ENCODE measurements around the gene TMEM14C. TPM values are rescaled to one million over a fixed set of nuclear protein-coding genes. Genes with fewer than 3 reads are reported as not detected.

Gene TMEM14C
- total and polyA plus RNA-seq, 2 experiments from 2014 or later = 123 to 232 TPM

DNA sequence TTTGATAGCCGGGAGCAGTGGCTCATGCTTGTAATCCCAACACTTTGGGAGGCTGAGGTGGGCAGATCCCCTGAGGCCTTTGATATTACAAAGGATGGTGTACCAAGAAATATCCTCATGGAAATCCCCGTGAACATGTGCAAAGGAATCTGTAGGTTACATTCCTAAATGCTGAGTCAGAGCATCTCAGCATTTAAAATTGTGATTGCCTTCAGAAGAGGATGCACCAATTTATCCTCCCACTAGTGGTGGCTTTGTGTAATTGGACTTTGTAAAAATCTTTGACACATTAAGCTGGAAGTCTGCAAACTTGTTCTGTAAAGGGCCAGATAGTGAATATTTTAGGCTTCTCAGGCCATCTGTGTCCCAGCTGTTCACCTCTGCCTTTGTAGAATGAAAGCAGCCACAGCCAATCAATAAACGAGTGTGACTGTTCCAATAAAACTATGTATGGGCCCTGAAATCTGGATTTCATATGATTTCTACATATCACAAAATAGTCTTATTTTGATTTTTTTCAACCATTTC lies 36.5 kb downstream of the TMEM14C start:
- H3K27me3 ChIP-seq (ENCODE audit: insufficient read depth) = no peaks in the 10 kb centered on the region
- H3K9me2 ChIP-seq (ENCODE audit: insufficient read depth) = no peaks in the 10 kb centered on the region
- peaks cover 35% of the 10 kb centered on the region for H3K79me2 ChIP-seq (replicated peaks; ENCODE audit: insufficient read depth)
- H3K4me1 ChIP-seq (ENCODE audit: insufficient read depth) = no peaks in the 10 kb centered on the region
- H3K36me3 ChIP-seq (ENCODE audit: insufficient read depth) = peaks cover 21% of the 10 kb centered on the region
- Mint-ChIP-seq H3K36me3 (ENCODE audit: low read depth) (peaks cover 70% of the 10 kb centered on the region), H3K4me1 (peaks cover 3% of the 10 kb centered on the region; the same call in 2 of the 3 replicates), H3K4me3 (no peak overlapping the region), H3K9me3 (no peaks in the 10 kb centered on the region; the same call in 2 of the 3 replicates), H3K27me3 (ENCODE audit: insufficient read depth, low read depth, poor library complexity) (no peaks in the 10 kb centered on the region), H3K27ac (peak overlapping the region; percentile 97)
- H4K20me1 ChIP-seq (replicated peaks; ENCODE audit: insufficient read depth) = peaks cover 24% of the 10 kb centered on the region
- no peak overlapping the region for H2AFZ ChIP-seq
- H3K4me3 ChIP-seq = no peak overlapping the region
- ATAC-seq (peak; percentile 71), DNase-seq (ENCODE audit: low spot score) (peak; percentile 84)
- H3K27ac ChIP-seq (ENCODE audit: low read depth) = peak overlapping the region; percentile 68
- no peak for TF ChIP-seq ZNF331 (CRISPR knock-in tag; IDR thresholded peaks at IDR 0.05; ENCODE audit: low read depth)
- TF ChIP-seq, protein P1, sequence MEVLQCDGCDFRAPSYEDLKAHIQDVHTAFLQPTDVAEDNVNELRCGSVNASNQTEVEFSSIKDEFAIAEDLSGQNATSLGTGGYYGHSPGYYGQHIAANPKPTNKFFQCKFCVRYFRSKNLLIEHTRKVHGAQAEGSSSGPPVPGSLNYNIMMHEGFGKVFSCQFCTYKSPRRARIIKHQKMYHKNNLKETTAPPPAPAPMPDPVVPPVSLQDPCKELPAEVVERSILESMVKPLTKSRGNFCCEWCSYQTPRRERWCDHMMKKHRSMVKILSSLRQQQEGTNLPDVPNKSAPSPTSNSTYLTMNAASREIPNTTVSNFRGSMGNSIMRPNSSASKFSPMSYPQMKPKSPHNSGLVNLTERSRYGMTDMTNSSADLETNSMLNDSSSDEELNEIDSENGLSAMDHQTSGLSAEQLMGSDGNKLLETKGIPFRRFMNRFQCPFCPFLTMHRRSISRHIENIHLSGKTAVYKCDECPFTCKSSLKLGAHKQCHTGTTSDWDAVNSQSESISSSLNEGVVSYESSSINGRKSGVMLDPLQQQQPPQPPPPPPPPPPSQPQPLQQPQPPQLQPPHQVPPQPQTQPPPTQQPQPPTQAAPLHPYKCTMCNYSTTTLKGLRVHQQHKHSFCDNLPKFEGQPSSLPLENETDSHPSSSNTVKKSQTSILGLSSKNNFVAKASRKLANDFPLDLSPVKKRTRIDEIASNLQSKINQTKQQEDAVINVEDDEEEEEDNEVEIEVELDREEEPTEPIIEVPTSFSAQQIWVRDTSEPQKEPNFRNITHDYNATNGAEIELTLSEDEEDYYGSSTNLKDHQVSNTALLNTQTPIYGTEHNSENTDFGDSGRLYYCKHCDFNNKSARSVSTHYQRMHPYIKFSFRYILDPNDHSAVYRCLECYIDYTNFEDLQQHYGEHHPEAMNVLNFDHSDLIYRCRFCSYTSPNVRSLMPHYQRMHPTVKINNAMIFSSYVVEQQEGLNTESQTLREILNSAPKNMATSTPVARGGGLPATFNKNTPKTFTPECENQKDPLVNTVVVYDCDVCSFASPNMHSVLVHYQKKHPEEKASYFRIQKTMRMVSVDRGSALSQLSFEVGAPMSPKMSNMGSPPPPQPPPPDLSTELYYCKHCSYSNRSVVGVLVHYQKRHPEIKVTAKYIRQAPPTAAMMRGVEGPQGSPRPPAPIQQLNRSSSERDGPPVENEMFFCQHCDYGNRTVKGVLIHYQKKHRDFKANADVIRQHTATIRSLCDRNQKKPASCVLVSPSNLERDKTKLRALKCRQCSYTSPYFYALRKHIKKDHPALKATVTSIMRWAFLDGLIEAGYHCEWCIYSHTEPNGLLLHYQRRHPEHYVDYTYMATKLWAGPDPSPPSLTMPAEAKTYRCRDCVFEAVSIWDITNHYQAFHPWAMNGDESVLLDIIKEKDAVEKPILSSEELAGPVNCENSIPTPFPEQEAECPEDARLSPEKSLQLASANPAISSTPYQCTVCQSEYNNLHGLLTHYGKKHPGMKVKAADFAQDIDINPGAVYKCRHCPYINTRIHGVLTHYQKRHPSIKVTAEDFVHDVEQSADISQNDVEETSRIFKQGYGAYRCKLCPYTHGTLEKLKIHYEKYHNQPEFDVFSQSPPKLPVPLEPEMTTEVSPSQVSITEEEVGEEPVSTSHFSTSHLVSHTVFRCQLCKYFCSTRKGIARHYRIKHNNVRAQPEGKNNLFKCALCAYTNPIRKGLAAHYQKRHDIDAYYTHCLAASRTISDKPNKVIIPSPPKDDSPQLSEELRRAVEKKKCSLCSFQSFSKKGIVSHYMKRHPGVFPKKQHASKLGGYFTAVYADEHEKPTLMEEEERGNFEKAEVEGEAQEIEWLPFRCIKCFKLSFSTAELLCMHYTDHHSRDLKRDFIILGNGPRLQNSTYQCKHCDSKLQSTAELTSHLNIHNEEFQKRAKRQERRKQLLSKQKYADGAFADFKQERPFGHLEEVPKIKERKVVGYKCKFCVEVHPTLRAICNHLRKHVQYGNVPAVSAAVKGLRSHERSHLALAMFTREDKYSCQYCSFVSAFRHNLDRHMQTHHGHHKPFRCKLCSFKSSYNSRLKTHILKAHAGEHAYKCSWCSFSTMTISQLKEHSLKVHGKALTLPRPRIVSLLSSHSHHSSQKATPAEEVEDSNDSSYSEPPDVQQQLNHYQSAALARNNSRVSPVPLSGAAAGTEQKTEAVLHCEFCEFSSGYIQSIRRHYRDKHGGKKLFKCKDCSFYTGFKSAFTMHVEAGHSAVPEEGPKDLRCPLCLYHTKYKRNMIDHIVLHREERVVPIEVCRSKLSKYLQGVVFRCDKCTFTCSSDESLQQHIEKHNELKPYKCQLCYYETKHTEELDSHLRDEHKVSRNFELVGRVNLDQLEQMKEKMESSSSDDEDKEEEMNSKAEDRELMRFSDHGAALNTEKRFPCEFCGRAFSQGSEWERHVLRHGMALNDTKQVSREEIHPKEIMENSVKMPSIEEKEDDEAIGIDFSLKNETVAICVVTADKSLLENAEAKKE (CRISPR knock-in tag; IDR thresholded peaks at IDR 0.05) = no peak
- TF ChIP-seq EZH2 (IDR thresholded peaks at IDR 0.05; ENCODE audit: low read depth, unreplicated experiment) = no peak
- no peak for TF ChIP-seq JUNB (IDR thresholded peaks at IDR 0.05; ENCODE audit: unreplicated experiment)
- TF ChIP-seq, protein P2, sequence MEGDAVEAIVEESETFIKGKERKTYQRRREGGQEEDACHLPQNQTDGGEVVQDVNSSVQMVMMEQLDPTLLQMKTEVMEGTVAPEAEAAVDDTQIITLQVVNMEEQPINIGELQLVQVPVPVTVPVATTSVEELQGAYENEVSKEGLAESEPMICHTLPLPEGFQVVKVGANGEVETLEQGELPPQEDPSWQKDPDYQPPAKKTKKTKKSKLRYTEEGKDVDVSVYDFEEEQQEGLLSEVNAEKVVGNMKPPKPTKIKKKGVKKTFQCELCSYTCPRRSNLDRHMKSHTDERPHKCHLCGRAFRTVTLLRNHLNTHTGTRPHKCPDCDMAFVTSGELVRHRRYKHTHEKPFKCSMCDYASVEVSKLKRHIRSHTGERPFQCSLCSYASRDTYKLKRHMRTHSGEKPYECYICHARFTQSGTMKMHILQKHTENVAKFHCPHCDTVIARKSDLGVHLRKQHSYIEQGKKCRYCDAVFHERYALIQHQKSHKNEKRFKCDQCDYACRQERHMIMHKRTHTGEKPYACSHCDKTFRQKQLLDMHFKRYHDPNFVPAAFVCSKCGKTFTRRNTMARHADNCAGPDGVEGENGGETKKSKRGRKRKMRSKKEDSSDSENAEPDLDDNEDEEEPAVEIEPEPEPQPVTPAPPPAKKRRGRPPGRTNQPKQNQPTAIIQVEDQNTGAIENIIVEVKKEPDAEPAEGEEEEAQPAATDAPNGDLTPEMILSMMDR (conservative IDR thresholded peaks at IDR 0.05; ENCODE audit: low read depth in 2 of 2) = peak; percentile 44 to 65
- H3F3A ChIP-seq (replicated peaks; ENCODE audit: low read depth) = no peaks in the 10 kb centered on the region
- no peak overlapping the region for H3K4me2 ChIP-seq

Measured in GM23338 (cell line).